ENCODE results near the gene HSPA12A.

The HSPA12A gene

DNA sequence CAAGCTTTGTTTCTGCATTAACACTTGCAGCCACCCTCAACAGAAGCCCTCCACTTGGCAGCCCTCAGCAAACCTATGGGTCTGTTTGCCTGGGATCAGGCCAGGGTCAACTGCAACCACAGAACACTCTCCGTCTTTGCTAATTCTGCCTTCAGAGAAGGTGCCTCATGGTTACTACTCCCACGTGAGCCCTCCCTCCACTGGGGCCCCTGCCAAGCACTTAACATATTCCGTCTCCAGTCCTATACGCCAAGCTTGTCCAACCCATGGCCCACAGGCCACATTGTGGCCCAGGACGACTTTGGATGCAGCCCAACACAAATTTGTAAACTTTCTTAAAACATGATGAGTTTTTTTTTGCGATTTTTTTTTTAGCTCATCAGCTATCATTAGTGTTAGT lies 54.7 kb downstream of the HSPA12A start:
- no peak for DNase-seq

DNA sequence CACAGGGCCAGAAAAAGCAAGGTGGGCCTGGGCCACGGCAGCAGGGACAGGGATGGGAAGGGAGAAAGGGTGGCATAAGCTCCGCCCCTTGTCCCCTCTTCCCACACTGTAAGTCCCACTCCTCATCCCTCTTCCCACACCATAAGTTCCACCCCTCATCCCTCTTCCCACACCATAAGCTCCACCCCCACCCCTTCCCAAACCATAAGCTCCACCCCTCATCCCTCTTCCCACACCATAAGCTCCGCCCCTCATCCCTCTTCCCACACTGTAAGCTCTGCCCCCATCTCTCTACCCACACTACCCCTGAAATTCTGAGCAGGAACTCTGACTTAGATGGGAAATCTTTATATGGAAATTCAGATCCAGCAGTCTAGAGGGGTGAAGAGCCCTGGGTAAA lies 55.7 kb downstream of the HSPA12A start:
- DNase-seq: no peak

DNA sequence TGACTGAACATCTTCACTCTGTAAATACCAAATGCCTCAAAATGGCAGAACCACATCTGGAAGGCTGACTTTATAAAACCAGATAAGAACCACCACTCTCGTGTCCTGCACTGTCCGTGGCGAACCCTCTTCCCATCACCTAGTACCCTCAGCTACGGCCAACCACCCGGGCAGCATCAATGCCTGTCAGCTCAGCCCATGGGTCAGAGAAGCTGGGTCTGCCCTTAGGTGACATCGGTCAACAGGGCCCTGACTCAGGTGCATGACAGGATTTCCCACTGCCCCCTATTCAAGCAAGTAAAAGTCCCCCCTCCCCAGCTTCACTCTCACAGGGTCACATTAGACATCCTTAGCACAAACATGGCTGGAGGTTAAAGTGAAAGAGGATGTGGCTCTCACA lies 56.6 kb downstream of the HSPA12A start:
- no peak for DNase-seq

GRCh38 chr10:116684781-116685180 lies 57.6 kb downstream of the HSPA12A start:
- no peak for DNase-seq

DNA sequence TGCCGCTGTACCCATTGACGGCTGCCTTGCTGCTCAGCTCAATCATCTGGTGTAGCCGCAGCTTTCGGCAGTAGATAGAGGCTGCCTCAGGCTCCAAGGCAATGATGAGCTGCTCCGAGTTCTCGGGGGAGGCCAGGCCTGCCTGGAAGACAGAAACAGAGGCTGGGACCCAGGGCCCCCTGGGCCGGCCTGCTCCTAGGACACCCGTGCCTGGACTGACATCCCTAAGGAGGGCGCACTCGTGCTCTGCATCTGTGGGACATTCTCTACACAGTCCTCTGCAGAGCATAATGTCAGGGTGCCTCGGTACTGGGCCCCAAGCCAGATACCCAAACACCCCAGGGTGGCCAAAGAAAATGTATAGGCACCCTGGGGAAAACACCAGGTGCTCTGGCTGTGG lies 58.5 kb downstream of the HSPA12A start:
- DNase-seq: no peak

DNA sequence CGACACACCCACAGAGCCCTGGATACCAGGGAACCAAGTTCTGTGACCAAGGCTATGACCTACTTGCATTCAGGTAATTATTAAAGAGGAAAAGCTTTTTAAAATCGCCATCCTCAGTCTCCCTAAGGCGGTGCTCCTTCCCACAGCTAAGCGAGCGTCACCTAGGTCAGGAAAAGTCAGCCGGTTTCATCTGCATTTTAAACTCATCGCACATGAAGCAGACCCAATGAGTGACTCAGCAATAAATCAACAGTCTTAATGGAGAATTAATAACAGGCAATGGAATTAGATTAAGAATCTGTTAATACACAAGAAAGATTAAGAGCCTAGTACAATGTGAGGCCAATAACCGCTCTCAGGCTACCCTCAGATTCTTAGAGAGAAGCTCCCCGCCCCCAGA lies 59.2 kb downstream of the HSPA12A start:
- no peak for DNase-seq

- DNase-seq: no peak
Measured at GRCh38 chr10:116679351-116679750, 63.0 kb downstream of the HSPA12A start.

GRCh38 chr10:116676633-116677032 lies 65.7 kb downstream of the HSPA12A start:
- DNase-seq: no peak

- DNase-seq: no peak
Measured at GRCh38 chr10:116676118-116676517, 66.2 kb downstream of the HSPA12A start.

DNA sequence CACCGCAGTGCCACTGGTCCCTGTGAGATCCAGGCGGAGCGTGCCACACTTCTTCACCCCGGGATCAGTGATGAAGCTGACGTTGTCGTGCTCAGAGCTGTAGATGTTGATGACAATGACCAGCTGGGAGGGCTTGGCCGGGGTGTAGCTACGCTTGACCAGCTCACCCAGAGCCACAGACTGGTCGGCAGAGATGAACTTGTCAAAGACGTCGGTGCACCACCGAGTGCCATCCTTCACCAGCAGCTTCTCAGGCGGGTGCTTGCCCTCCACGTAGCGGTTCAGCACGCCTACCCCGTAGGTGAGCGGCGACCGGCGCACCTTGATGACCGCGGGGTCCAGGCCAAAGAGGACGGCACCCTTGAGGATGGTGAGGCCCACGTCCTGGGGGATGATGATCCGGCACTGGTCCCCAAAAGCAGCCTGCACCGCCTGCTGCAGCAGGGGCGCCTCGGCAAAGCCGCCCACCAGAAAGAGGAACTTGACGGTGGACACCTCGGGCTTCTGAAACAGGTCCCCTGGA lies 67.4 kb downstream of the HSPA12A start:
- DNase-seq: no peak

DNA sequence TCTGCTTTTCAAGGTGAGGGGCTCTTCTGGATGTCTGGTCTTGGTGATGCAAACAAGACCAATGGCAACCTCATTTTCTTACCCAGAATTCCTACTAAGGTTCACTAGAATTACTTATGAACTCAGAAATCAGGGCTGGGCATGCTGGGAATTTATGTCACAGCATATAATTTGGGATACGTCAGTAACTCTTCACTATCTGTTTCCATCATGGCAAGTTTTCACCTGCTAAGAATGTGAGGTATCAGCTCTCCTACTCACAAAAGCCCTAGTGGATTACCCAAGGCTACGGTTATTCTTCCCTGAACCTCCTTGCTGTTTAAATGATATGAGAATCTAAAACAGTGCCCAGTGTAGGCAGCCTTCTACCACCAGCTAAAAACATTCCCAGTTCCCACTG lies 68.5 kb downstream of the HSPA12A start:
- no peak for DNase-seq

GRCh38 chr10:116672891-116673290 lies 69.5 kb downstream of the HSPA12A start:
- DNase-seq: no peak

- no peak for DNase-seq
Measured at GRCh38 chr10:116671274-116671926, 71.0 kb downstream of the HSPA12A start.

GRCh38 chr10:116670706-116671105 lies 71.7 kb downstream of the HSPA12A start:
- no peak for DNase-seq

DNA sequence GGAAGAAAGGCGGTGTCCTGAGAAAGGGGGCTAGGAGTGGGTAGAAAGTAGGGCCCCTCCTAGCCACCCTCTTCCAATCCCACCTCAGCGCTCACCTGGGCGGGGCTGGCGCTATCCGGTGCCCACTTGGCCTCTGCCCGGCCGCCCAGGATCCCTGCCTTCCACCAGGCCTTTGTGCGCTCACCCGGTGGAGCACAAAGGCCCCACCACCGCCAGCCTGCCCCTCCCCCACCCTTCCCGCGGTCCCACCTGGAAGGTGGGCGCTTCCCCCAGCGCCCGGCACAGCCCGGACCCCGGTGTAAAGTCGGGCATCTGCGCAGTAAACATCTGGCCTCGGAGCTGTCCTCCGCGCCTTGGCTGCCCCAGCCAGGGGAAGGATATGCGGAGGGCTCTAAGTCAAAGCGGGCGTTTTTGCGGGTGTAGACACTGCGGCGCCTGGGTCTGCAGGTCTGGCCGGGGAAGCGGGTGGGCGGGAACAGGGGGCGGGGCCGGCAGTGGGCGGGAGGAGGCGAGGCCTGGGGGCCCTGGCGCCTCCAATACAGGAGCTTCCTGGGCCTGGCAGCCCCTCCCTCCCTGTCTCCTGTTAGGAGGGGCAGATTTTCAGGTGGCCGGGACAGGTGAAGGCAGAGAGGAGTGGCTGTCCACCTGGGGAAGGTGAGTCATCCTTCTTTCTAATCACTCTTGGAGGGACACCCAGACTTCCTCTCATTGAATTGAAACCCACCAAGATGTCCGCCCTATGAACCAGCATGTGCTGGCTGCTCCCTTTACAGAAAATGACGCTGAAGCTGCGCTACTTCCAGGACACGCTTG lies 72.3 kb downstream of the HSPA12A start:
- DNase-seq: no peak

GRCh38 chr10:116669080-116669479 lies 73.3 kb downstream of the HSPA12A start:
- no peak for DNase-seq

GRCh38 chr10:116668446-116668845 lies 73.9 kb downstream of the HSPA12A start:
- no peak for DNase-seq

- DNase-seq: no peak
Measured at GRCh38 chr10:116668018-116668417, 74.3 kb downstream of the HSPA12A start.

DNA sequence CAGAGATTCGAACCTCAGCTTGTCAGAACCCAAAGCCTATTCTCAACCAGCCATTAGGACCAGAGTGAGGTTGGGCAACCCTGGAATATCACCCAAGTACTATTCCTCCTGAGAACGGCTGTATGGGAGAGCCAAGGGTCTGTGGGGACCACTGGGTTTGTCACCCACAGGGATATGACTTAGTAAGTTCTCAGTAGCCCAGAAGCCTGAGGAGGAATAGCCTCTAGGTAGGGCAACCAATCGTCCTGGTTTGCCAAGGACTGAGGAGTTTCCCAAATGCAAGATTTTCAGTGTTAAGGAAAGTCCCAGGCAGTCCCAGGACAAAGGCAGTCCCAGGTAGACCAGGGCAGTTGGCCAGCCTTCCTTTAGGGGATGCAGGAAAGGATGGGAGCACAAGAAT lies 74.9 kb downstream of the HSPA12A start:
- DNase-seq: no peak

DNA sequence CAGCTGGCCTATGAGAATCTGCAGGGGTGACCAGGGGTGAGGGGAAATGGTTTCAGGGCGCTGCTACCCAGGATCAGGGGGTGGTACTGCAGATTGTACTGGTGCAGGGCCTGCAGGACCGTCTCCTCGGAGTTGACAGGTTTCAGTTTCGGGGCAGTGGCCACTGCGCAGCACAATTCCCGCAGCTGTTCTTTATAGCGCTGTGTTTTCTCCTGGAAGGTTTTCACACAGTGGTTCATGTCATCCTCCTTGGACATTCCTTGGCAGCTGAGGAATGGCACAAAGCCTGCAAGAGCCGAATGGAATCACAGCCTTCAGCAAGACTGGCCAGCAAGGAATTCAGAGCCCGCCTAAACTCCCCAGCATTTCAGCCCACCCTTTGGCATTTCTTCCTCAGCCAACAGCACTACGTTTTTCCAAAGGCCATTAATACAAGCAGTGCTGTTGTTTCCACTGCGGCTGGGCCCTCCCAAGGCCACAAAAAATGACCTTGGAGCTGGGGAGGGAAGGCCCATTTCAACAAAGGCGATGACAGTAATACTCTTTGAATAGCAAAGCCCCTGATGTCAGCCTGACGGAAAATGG lies 76.7 kb downstream of the HSPA12A start:
- no peak for DNase-seq

GRCh38 chr10:116664631-116665030 lies 77.7 kb downstream of the HSPA12A start:
- no peak for DNase-seq

- DNase-seq: no peak
Measured at GRCh38 chr10:116663342-116663741, 79.0 kb downstream of the HSPA12A start.

- DNase-seq: no peak
Measured at GRCh38 chr10:116660860-116661259, 81.5 kb downstream of the HSPA12A start.

GRCh38 chr10:116659049-116659670 lies 83.2 kb downstream of the HSPA12A start:
- DNase-seq: no peak
